Esophagus muscularis mucosa (tissue), 3 donors: ENCODE measurements around the gene KAZN.

ENCODE experiments used
- POLR2AphosphoS5 ChIP-seq, 2 donors: sonication (generic); formaldehyde crosslinking; IDR thresholded peaks; one replicate each; pipeline ENCODE4 v1.6.1; 2017; ENCODE audit warnings: antibody characterized with exemption in 2 of 2
- TF ChIP-seq, protein P1 (sequence below), 3 experiments: fragments of 200-600 bp in 2 of 3; fragments of 450-650 bp in 1 of 3; sonication (generic) in 2 of 3; IDR thresholded peaks; one replicate each; pipeline ENCODE4 v1.5.1; 2017 to 2019; ENCODE audit warnings: antibody characterized with exemption in 3 of 3, mild to moderate bottlenecking in 2 of 3, moderate library complexity in 1 of 3

DNA sequence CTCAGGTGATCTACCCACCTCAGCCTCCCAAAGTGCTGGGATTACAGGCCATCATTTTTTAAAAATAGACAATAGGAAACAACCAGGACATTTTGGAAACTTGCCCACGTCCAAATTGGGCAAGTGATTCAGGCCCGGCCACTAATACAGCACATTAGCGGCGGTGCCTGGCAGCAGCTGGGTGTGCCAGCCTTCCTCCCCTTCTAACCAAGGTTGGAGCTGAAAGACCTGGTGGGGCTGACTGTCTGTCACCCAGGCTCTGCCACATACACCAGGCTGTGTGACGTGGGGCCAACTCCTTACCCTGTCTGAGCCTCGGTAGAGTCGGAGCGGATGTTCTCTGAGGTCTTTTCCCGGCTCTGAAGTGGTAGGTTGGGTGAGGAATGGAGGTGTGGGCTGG lies 525.4 kb downstream of the KAZN start:
- TF ChIP-seq, protein P1, sequence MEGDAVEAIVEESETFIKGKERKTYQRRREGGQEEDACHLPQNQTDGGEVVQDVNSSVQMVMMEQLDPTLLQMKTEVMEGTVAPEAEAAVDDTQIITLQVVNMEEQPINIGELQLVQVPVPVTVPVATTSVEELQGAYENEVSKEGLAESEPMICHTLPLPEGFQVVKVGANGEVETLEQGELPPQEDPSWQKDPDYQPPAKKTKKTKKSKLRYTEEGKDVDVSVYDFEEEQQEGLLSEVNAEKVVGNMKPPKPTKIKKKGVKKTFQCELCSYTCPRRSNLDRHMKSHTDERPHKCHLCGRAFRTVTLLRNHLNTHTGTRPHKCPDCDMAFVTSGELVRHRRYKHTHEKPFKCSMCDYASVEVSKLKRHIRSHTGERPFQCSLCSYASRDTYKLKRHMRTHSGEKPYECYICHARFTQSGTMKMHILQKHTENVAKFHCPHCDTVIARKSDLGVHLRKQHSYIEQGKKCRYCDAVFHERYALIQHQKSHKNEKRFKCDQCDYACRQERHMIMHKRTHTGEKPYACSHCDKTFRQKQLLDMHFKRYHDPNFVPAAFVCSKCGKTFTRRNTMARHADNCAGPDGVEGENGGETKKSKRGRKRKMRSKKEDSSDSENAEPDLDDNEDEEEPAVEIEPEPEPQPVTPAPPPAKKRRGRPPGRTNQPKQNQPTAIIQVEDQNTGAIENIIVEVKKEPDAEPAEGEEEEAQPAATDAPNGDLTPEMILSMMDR (IDR thresholded peaks at IDR 0.05) = no peak
- no peak for TF ChIP-seq POLR2AphosphoS5 (IDR thresholded peaks at IDR 0.05)
